CD8-positive, alpha-beta memory T cell (primary cell): ENCODE measurements around the gene SSX7. TPM values are rescaled to one million over a fixed set of nuclear protein-coding genes. Genes with fewer than 3 reads are reported as not detected.
"Not testable (repeated sequence)": the region's sequence is repeated elsewhere in the genome, so short reads cannot be mapped to it uniquely, and the experiment has no call there.

Experiments used
- CTCF ChIA-PET: fragments of 350-600 bp; sonication (Branson Sonifier 250); formaldehyde crosslinking; loops from one replicate; lab custom pipeline; 2021; ENCODE audit warnings: antibody characterized with exemption; lab: Charles Lee
- POLR2A ChIA-PET: fragments of 350-600 bp; sonication (Branson Sonifier 250); formaldehyde crosslinking; loops from one replicate; lab custom pipeline; 2021; ENCODE audit warnings: antibody characterized with exemption; lab: Charles Lee
- DNase-seq, 5 donors: peaks; one replicate each; pipeline versions ENCODE4 v3.0.0 to v3.0.0-alpha.2; 2020 to 2022; ENCODE audit warnings: mixed read lengths in 1 of 5
- H3K27ac ChIP-seq: one replicate; pipeline ENCODE4 v1.7.0; 2013; ENCODE audit warnings: low read depth, mild to moderate bottlenecking, low read length, moderate library complexity
- H3K27me3 ChIP-seq: 2 replicates; pipeline ENCODE4 v1.7.0; 2013; ENCODE audit warnings: low read length, mild to moderate bottlenecking; ENCODE audit not compliant: insufficient read depth, poor library complexity, severe bottlenecking
- H3K36me3 ChIP-seq: 2 replicates; pipeline ENCODE4 v1.7.0; 2013; ENCODE audit warnings: mild to moderate bottlenecking, low read length, moderate library complexity; ENCODE audit not compliant: insufficient read depth
- H3K4me1 ChIP-seq: 2 replicates; pipeline ENCODE4 v1.7.0; 2013; ENCODE audit warnings: mild to moderate bottlenecking, low read length, moderate library complexity; ENCODE audit not compliant: insufficient read depth
- H3K4me3 ChIP-seq: 2 replicates; pipeline ENCODE4 v1.7.0; 2013; ENCODE audit warnings: mild to moderate bottlenecking, low read length
- H3K9me3 ChIP-seq: 2 replicates; pipeline ENCODE4 v1.7.0; 2013; ENCODE audit warnings: mild to moderate bottlenecking, low read length
- H3K27ac Mint-ChIP-seq, 8 donors: one replicate each; pipeline ENCODE4 v1.8.0; 2020 to 2021; ENCODE audit warnings: mixed read lengths in 8 of 8, mild to moderate bottlenecking in 6 of 8, inconsistent platforms in 3 of 8, moderate library complexity in 3 of 8
- H3K27me3 Mint-ChIP-seq, 2 donors: one replicate each; pipeline ENCODE4 v1.8.0; 2020 to 2021; ENCODE audit warnings: mixed read lengths in 2 of 2, mild to moderate bottlenecking in 1 of 2, moderate library complexity in 1 of 2
- H3K36me3 Mint-ChIP-seq, 3 donors: one replicate each; pipeline ENCODE4 v1.8.0; 2020 to 2021; ENCODE audit warnings: mixed read lengths in 3 of 3, inconsistent platforms in 1 of 3, mild to moderate bottlenecking in 1 of 3
- H3K4me1 Mint-ChIP-seq, 3 donors: one replicate each; pipeline ENCODE4 v1.8.0; 2020 to 2021; ENCODE audit warnings: mixed read lengths in 3 of 3, inconsistent platforms in 1 of 3, mild to moderate bottlenecking in 1 of 3
- H3K4me3 Mint-ChIP-seq, 7 donors: one replicate each; pipeline ENCODE4 v1.8.0; 2020 to 2021; ENCODE audit warnings: mixed read lengths in 7 of 7, mild to moderate bottlenecking in 6 of 7, moderate library complexity in 4 of 7, inconsistent platforms in 2 of 7
- H3K9me3 Mint-ChIP-seq, 5 donors: one replicate each; pipeline ENCODE4 v1.8.0; 2020 to 2022; ENCODE audit warnings: mixed read lengths in 5 of 5, mild to moderate bottlenecking in 3 of 5, moderate library complexity in 2 of 5, inconsistent platforms in 1 of 5
- polyA plus RNA-seq: library from polyadenylated mRNA; unstranded; fragments of 300-500 nt; fragmentation: Illumina TruSeq; gene quantifications from one replicate; pipeline ENCODE4 v1.2.3, GENCODE V29; 2021
- total RNA-seq, 2 experiments: library from RNA; stranded (reverse); gene quantifications; one replicate each; pipeline ENCODE4 v1.2.3, GENCODE V29; 2021

SSX7 gene
- total and polyA plus RNA-seq, 3 experiments from 2014 or later: not detected

GRCh38 chrX:52603151-52603550, 51.5 kb downstream of the SSX7 start:
- H3K27ac Mint-ChIP-seq, H3K36me3 ChIP-seq: not testable (repeated sequence)
- peaks cover 3 to 10% of the 10 kb centered on the region in 2 donors for H3K27me3 Mint-ChIP-seq

GRCh38 chrX:52598886-52599285, 55.8 kb downstream of the SSX7 start:
- ChIA-PET CTCF (no interaction called here), POLR2A (no interaction called here)
- DNase-seq: no peak
- H3K4me3 Mint-ChIP-seq: no peak overlapping the region
- Histone ChIP-seq H3K27ac (no peak overlapping the region), H3K4me1 (no peaks in the 10 kb centered on the region), H3K9me3 (no peaks in the 10 kb centered on the region), H3K36me3 (no peaks in the 10 kb centered on the region), H3K4me3 (no peak overlapping the region), H3K27me3 (no peaks in the 10 kb centered on the region)
- H3K4me1 Mint-ChIP-seq: no peaks in the 10 kb centered on the region
- peaks cover 0 to 2% (median 0%) of the 10 kb centered on the region in 5 donors for H3K9me3 Mint-ChIP-seq
- no peaks in the 10 kb centered on the region for H3K36me3 Mint-ChIP-seq
- H3K27ac Mint-ChIP-seq: no peak overlapping the region
- H3K27me3 Mint-ChIP-seq: peaks cover 10 to 14% of the 10 kb centered on the region in 2 donors

More at GRCh38 chrX:52603151-52603550, 51.5 kb downstream of the SSX7 start:
- POLR2A ChIA-PET, H3K9me3 ChIP-seq, H3K4me3 ChIP-seq, H3K36me3 Mint-ChIP-seq, H3K4me3 Mint-ChIP-seq, H3K27me3 ChIP-seq, DNase-seq, H3K9me3 Mint-ChIP-seq, H3K27ac ChIP-seq, H3K4me1 Mint-ChIP-seq, H3K4me1 ChIP-seq, CTCF ChIA-PET: not testable (repeated sequence)

- ChIA-PET POLR2A (no interaction called here), CTCF (no interaction called here)
- Mint-ChIP-seq H3K4me3 (no peak overlapping the region), H3K36me3 (no peaks in the 10 kb centered on the region), H3K27ac (no peak overlapping the region), H3K27me3 (peaks cover 14% of the 10 kb centered on the region in 2 donors), H3K9me3 (peaks cover 0 to 2% (median 0%) of the 10 kb centered on the region in 5 donors), H3K4me1 (no peaks in the 10 kb centered on the region)
- no peak overlapping the region for H3K4me3 ChIP-seq
- no peaks in the 10 kb centered on the region for H3K27me3 ChIP-seq
- H3K36me3 ChIP-seq: no peaks in the 10 kb centered on the region
- H3K27ac ChIP-seq: no peak overlapping the region
- DNase-seq: no peak
- H3K9me3 ChIP-seq: no peaks in the 10 kb centered on the region
- no peaks in the 10 kb centered on the region for H3K4me1 ChIP-seq
These were observed 60.0 kb downstream of the SSX7 start for GRCh38 chrX:52594658-52595057.

Other genes starting within 250 kb of the SSX7 start
- not detected for gene XAGE1A, start 159.1 kb downstream of the SSX7 start, total RNA-seq
- gene XAGE1A, start 159.1 kb downstream of the SSX7 start, polyA plus RNA-seq: not detected
- not detected for gene XAGE1B, start 137.8 kb downstream of the SSX7 start, total RNA-seq
- gene XAGE1B, start 137.8 kb downstream of the SSX7 start, polyA plus RNA-seq: not detected
- gene SSX2, start 52.3 kb upstream of the SSX7 start, total RNA-seq: not detected
- gene SSX2, start 52.3 kb upstream of the SSX7 start, polyA plus RNA-seq: not detected
- gene SSX2B, start 96.4 kb upstream of the SSX7 start, total RNA-seq: not detected
- gene SSX2B, start 96.4 kb upstream of the SSX7 start, polyA plus RNA-seq: not detected
- gene SPANXN5, start 142.5 kb upstream of the SSX7 start, total RNA-seq: not detected
- not detected for gene SPANXN5, start 142.5 kb upstream of the SSX7 start, polyA plus RNA-seq
- not detected for gene XAGE5, start 156.4 kb upstream of the SSX7 start, total RNA-seq
- gene XAGE5, start 156.4 kb upstream of the SSX7 start, polyA plus RNA-seq: not detected
- gene XAGE3, start 213.2 kb upstream of the SSX7 start, total RNA-seq: not detected
- gene XAGE3, start 213.2 kb upstream of the SSX7 start, polyA plus RNA-seq: not detected
- 10 to 100 TPM; 11.6 to 13.2 TPM for gene FAM156B, start 242.4 kb upstream of the SSX7 start, total RNA-seq
- 4.4 TPM for gene FAM156B, start 242.4 kb upstream of the SSX7 start, polyA plus RNA-seq